Ishikawa (cell line): Measurements from ENCODE around the gene ADH1B.

Experiments
- CEBPB ChIP-seq: IDR thresholded peaks from 2 replicates; pipeline ENCODE4 v1.6.1; 2012
- CREB1 ChIP-seq: IDR thresholded peaks from 2 replicates; pipeline ENCODE4 v1.6.1; 2012; ENCODE audit warnings: low read depth
- EGR1 ChIP-seq: IDR thresholded peaks from 2 replicates; pipeline ENCODE4 v1.6.1; 2012
- EP300 ChIP-seq: IDR thresholded peaks from 2 replicates; pipeline ENCODE4 v1.6.1; 2012; ENCODE audit warnings: borderline replicate concordance
- FOXM1 ChIP-seq: IDR thresholded peaks from 2 replicates; pipeline ENCODE4 v1.6.1; 2012; ENCODE audit warnings: low read depth, borderline replicate concordance
- MAX ChIP-seq: IDR thresholded peaks from 2 replicates; pipeline ENCODE4 v1.6.1; 2012
- NFIC ChIP-seq: IDR thresholded peaks from 2 replicates; pipeline ENCODE4 v1.6.1; 2012
- RAD21 ChIP-seq: IDR thresholded peaks from 2 replicates; pipeline ENCODE4 v1.6.1; 2012; ENCODE audit warnings: low read depth
- TAF1 ChIP-seq: IDR thresholded peaks from 2 replicates; pipeline ENCODE4 v1.6.1; 2012; ENCODE audit warnings: low read depth, mild to moderate bottlenecking
- TCF12 ChIP-seq: IDR thresholded peaks from 2 replicates; pipeline ENCODE4 v1.6.1; 2012; ENCODE audit warnings: low read depth
- TEAD4 ChIP-seq: IDR thresholded peaks from 2 replicates; pipeline ENCODE4 v1.6.1; 2012
- USF1 ChIP-seq: IDR thresholded peaks from 2 replicates; pipeline ENCODE4 v1.6.1; 2012
- YY1 ChIP-seq: IDR thresholded peaks from 2 replicates; pipeline ENCODE4 v1.6.1; 2012; ENCODE audit warnings: low read depth
- ZBTB7A ChIP-seq: IDR thresholded peaks from 2 replicates; pipeline ENCODE4 v1.6.1; 2012; ENCODE audit warnings: low read depth
- TF ChIP-seq, protein P1 (sequence below): IDR thresholded peaks from 2 replicates; pipeline ENCODE4 v1.6.1; 2012; ENCODE audit warnings: low read depth, mild to moderate bottlenecking

Gene ADH1B

GRCh38 chr4:99310389-99310788 lies 10.8 kb downstream of the ADH1B start:
- no peak for TF ChIP-seq CREB1
- TF ChIP-seq, protein P1, sequence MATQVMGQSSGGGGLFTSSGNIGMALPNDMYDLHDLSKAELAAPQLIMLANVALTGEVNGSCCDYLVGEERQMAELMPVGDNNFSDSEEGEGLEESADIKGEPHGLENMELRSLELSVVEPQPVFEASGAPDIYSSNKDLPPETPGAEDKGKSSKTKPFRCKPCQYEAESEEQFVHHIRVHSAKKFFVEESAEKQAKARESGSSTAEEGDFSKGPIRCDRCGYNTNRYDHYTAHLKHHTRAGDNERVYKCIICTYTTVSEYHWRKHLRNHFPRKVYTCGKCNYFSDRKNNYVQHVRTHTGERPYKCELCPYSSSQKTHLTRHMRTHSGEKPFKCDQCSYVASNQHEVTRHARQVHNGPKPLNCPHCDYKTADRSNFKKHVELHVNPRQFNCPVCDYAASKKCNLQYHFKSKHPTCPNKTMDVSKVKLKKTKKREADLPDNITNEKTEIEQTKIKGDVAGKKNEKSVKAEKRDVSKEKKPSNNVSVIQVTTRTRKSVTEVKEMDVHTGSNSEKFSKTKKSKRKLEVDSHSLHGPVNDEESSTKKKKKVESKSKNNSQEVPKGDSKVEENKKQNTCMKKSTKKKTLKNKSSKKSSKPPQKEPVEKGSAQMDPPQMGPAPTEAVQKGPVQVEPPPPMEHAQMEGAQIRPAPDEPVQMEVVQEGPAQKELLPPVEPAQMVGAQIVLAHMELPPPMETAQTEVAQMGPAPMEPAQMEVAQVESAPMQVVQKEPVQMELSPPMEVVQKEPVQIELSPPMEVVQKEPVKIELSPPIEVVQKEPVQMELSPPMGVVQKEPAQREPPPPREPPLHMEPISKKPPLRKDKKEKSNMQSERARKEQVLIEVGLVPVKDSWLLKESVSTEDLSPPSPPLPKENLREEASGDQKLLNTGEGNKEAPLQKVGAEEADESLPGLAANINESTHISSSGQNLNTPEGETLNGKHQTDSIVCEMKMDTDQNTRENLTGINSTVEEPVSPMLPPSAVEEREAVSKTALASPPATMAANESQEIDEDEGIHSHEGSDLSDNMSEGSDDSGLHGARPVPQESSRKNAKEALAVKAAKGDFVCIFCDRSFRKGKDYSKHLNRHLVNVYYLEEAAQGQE: no peak
- TF ChIP-seq TAF1: no peak
- no peak for TF ChIP-seq YY1
- no peak for TF ChIP-seq ZBTB7A
- no peak for TF ChIP-seq RAD21
- no peak for TF ChIP-seq NFIC
- no peak for TF ChIP-seq USF1
- no peak for TF ChIP-seq CEBPB
- no peak for TF ChIP-seq TEAD4
- no peak for TF ChIP-seq MAX
- TF ChIP-seq EGR1: no peak
- no peak for TF ChIP-seq EP300
- no peak for TF ChIP-seq TCF12
- TF ChIP-seq FOXM1: no peak

DNA sequence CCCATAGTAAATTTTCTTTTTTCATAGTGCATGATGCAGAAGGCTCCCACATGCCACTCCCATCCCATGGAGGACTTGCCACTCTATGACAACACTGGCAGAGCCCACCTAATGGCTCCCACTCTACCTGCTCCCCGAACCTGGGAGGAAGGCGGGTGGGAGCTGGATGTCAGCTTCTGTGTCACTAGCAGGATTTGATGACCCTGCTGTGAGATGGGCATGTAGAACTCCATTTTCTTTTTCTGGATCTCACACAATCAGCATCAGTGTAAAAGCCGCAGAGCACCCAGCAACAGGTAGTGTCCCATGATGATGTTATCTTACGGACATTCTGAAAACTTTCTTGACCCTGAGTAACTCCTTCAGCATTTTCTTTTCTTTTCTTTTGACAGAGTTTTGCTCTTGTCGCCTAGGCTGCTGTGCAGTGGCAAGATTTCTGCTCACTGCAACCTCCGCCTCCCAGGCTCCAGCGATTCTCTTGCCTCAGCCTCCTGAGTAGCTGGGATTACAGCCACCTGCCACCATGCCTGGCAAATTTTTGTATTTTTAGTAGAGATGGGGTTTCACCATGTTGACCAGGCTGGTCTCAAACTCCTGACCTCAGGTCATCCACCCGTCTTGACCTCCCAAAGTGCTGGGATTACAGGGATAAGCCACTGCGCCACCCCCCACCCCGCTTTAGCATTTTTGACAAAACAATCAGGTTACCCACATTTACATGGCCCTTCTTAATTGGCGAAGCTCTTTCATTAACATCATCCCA lies 15.4 kb downstream of the ADH1B start:
- TF ChIP-seq ZBTB7A (no peak), CREB1 (no peak), NFIC (no peak), TCF12 (no peak), EP300 (no peak), CEBPB (no peak), FOXM1 (no peak), RAD21 (no peak), YY1 (no peak), TEAD4 (no peak), MAX (no peak), TAF1 (no peak), USF1 (no peak), EGR1 (no peak)
- TF ChIP-seq, protein P1: no peak

DNA sequence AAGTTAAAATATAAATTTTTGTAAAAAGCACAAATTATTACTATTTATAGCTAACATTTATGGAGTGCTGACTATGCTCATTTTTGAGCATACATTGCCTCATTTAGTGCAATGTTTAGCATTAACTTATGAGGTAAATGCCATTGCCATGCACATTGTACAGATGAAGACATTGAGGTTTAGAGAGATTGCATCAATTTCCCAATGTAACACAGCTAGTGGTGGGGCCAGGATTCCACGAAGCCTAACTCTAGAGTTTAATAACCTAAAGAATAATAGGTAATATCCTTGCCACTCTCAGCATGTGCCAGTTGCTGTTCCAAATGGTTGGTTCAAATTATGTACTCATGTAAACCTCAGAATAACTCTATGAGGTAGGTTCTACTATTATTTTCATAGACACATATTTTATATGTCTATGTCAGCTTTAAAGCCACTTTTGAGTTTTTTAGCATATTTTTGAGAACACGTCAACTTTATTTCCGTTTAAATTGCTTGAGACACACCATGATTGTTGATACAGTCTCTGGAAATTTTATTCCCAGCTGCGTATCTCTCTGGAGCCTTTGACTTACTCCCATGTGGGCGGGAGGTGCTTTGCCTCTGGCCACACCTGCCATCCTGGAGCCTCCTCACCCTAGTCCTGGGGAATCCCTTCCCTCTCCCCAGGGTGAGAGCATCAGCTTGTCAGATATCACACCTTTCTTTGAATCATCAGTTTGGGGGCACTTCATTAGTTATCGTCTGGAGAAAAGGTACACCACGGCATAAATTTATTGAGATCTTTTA lies 19.6 kb downstream of the ADH1B start:
- TF ChIP-seq USF1 (no peak), EP300 (no peak), ZBTB7A (no peak), NFIC (no peak), CREB1 (no peak), TEAD4 (no peak), TAF1 (no peak), RAD21 (no peak), YY1 (no peak), CEBPB (no peak), TCF12 (no peak), MAX (no peak), EGR1 (no peak), FOXM1 (no peak)
- TF ChIP-seq, protein P1: no peak
